ENCODE results near the gene FGD5.

DNA sequence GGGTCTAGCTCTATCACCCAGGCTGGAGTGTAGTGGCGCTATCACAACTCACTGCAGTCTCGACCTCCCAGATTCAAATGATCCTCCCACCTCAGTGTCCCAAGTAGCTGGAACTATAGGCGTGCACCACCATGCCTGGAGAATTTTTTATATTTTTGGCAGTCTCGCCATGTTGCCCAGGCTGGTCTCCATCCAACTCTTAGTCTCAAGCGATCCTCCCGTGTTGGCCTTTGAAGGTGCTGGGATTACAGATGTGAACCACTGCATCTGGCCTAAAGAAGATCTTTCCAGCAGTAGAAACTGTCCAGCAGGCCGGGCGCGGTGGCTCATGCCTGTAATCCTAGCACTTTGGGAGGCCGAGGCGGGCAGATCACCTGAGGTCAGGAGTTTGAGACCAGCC lies 73.5 kb downstream of the FGD5 start:
- TF ChIP-seq, protein P1, sequence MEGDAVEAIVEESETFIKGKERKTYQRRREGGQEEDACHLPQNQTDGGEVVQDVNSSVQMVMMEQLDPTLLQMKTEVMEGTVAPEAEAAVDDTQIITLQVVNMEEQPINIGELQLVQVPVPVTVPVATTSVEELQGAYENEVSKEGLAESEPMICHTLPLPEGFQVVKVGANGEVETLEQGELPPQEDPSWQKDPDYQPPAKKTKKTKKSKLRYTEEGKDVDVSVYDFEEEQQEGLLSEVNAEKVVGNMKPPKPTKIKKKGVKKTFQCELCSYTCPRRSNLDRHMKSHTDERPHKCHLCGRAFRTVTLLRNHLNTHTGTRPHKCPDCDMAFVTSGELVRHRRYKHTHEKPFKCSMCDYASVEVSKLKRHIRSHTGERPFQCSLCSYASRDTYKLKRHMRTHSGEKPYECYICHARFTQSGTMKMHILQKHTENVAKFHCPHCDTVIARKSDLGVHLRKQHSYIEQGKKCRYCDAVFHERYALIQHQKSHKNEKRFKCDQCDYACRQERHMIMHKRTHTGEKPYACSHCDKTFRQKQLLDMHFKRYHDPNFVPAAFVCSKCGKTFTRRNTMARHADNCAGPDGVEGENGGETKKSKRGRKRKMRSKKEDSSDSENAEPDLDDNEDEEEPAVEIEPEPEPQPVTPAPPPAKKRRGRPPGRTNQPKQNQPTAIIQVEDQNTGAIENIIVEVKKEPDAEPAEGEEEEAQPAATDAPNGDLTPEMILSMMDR (IDR thresholded peaks at IDR 0.05): no peak
- TF ChIP-seq POLR2A (IDR thresholded peaks at IDR 0.05): no peak

All from uterus (tissue), 2 donors.